A549 (cell line): ENCODE data around the gene GUCA2A. TPM values are rescaled to one million over a fixed set of nuclear protein-coding genes. Genes with fewer than 3 reads are reported as not detected.

ENCODE experiments used
- ATAC-seq, 2 experiments: fragments of 200-7000 bp in 1 of 2; fragments of >200 bp in 1 of 2; cut with Nextera tagmentation in 1 of 2; cut with Tn5 transposase in 1 of 2; 3 replicates each; pipeline versions ENCODE4 v1.8.0 to v1.9.1; 2018 to 2020; ENCODE audit warnings: mild to moderate bottlenecking in 1 of 2, moderate library complexity in 1 of 2
- CTCF ChIA-PET: fragments of 300-600 bp; sonication (Branson Sonifier 250); formaldehyde crosslinking; extraction: SDS; loops from one replicate; lab custom pipeline; 2021; ENCODE audit warnings: antibody characterized with exemption, inconsistent platforms; lab: Yijun Ruan, JAX
- POLR2A ChIA-PET: fragments of 350-600 bp; formaldehyde crosslinking; extraction: SDS; loops from one replicate; lab custom pipeline; 2021; ENCODE audit warnings: antibody characterized with exemption, inconsistent platforms; lab: Yijun Ruan, JAX
- DNase-seq, 2 experiments: peaks; one replicate each; pipeline versions ENCODE4 v3.0.0 to v3.0.0-alpha.2; 2011 to 2016; ENCODE audit warnings: low read depth in 1 of 2, low spot score in 1 of 2
- FAIRE-seq: peaks from 2 replicates; lab custom pipeline; 2011; peaks lifted over from hg19 to GRCh38; lab: Jason Lieb, UNC
- H3K27ac ChIP-seq, 2 experiments: fragments of >200 bp; sonication (Bioruptor Twin); formaldehyde crosslinking; 3 replicates each; pipeline ENCODE4 v1.5.1; 2016 to 2017
- H3K4me1 ChIP-seq: fragments of >200 bp; sonication (Bioruptor Twin); formaldehyde crosslinking; 3 replicates; pipeline ENCODE4 v1.6.1; 2016
- H3K4me2 ChIP-seq: fragments of >200 bp; sonication (Bioruptor Twin); formaldehyde crosslinking; 3 replicates; pipeline ENCODE4 v1.6.1; 2016
- H3K4me3 ChIP-seq: fragments of >200 bp; sonication (Bioruptor Twin); formaldehyde crosslinking; 3 replicates; pipeline ENCODE4 v1.5.1; 2016
- H3K9me3 ChIP-seq: fragments of >200 bp; sonication (Bioruptor Twin); formaldehyde crosslinking; 3 replicates; pipeline ENCODE4 v1.6.1; 2016
- BHLHE40 ChIP-seq: IDR thresholded peaks from 2 replicates; pipeline ENCODE4 v1.6.1; 2012; ENCODE audit warnings: low read depth, low read length, inconsistent platforms
- CBX2 ChIP-seq: fragments of 200-600 bp; sonication (generic); IDR thresholded peaks from 2 replicates; pipeline ENCODE4 v1.6.1; 2016; ENCODE audit warnings: low read depth, mild to moderate bottlenecking, borderline replicate concordance
- CHD2 ChIP-seq: fragments of 150-350 bp; IDR thresholded peaks from 2 replicates; pipeline ENCODE4 v1.6.1; 2014; ENCODE audit warnings: low read length; ENCODE audit not compliant: partially characterized antibody
- CHD4 ChIP-seq: fragments of 200-600 bp; sonication (generic); IDR thresholded peaks from 2 replicates; pipeline ENCODE4 v1.6.1; 2016; ENCODE audit warnings: antibody characterized with exemption, mild to moderate bottlenecking, borderline replicate concordance
- CTCF ChIP-seq: fragments of >200 bp; sonication (Bioruptor Twin); formaldehyde crosslinking; IDR thresholded peaks from 3 replicates; pipeline ENCODE4 v1.5.1; 2016
- EHMT2 ChIP-seq: fragments of 200-600 bp; sonication (generic); IDR thresholded peaks from 2 replicates; pipeline ENCODE4 v1.6.1; 2016; ENCODE audit warnings: antibody characterized with exemption, low read depth, mild to moderate bottlenecking, moderate library complexity
- ELK1 ChIP-seq: fragments of 150-350 bp; IDR thresholded peaks from 2 replicates; pipeline ENCODE4 v1.6.1; 2014; ENCODE audit warnings: low read depth, mild to moderate bottlenecking, low read length
- ESRRA ChIP-seq: fragments of 150-350 bp; IDR thresholded peaks from 2 replicates; pipeline ENCODE4 v1.6.1; 2014; ENCODE audit warnings: mild to moderate bottlenecking, low read length, borderline replicate concordance
- GATA3 ChIP-seq: IDR thresholded peaks from 2 replicates; pipeline ENCODE4 v1.6.1; 2012; ENCODE audit warnings: borderline replicate concordance
- HEYL ChIP-seq: fragments of 250-450 bp; sonication (Bioruptor Pico); IDR thresholded peaks from 2 replicates; pipeline ENCODE4 v1.8.0; 2021; ENCODE audit warnings: mild to moderate bottlenecking, moderate library complexity
- HOXA7 ChIP-seq: fragments of 250-450 bp; sonication (Bioruptor Pico); IDR thresholded peaks from 2 replicates; pipeline ENCODE4 v1.5.0; 2020; ENCODE audit warnings: mild to moderate bottlenecking, moderate library complexity
- HOXB13 ChIP-seq: fragments of 250-450 bp; sonication (Bioruptor Pico); IDR thresholded peaks from 2 replicates; pipeline ENCODE4 v1.5.0; 2020; ENCODE audit warnings: low read depth, mild to moderate bottlenecking, moderate library complexity
- HOXB5 ChIP-seq: fragments of 250-450 bp; sonication (Bioruptor Pico); IDR thresholded peaks from 2 replicates; pipeline ENCODE4 v1.5.0; 2020; ENCODE audit warnings: mild to moderate bottlenecking, moderate library complexity
- JUN ChIP-seq, 2 experiments: fragments of >200 bp; sonication (Bioruptor Twin); formaldehyde crosslinking; IDR thresholded peaks; 2 replicates in 1 of 2; 3 replicates in 1 of 2; pipeline ENCODE4 v1.6.1; 2016 to 2017
- JUNB ChIP-seq: fragments of >200 bp; sonication (Bioruptor Twin); formaldehyde crosslinking; IDR thresholded peaks from 2 replicates; pipeline ENCODE4 v1.6.1; 2016
- MAFK ChIP-seq: fragments of 450-650 bp; IDR thresholded peaks from 2 replicates; pipeline ENCODE4 v1.6.1; 2014; ENCODE audit not compliant: partially characterized antibody
- MAZ ChIP-seq: fragments of 150-350 bp; IDR thresholded peaks from 2 replicates; pipeline ENCODE4 v1.6.1; 2014; ENCODE audit warnings: antibody characterized with exemption, low read depth, low read length, borderline replicate concordance
- MYC ChIP-seq: IDR thresholded peaks from 2 replicates; pipeline ENCODE4 v1.6.1; 2012; ENCODE audit warnings: mild to moderate bottlenecking, inconsistent platforms, low read length, improper control_type of control experiment, borderline replicate concordance
- PBX3 ChIP-seq: IDR thresholded peaks from 2 replicates; pipeline ENCODE4 v1.6.1; 2012
- POLR2AphosphoS2 ChIP-seq: conservative IDR thresholded peaks from 2 replicates; pipeline ENCODE4 v1.6.1; 2012; ENCODE audit warnings: low read length, improper control_type of control experiment, inconsistent platforms
- RAD21 ChIP-seq, 2 experiments: fragments of >200 bp in 1 of 2; sonication (Bioruptor Twin) in 1 of 2; formaldehyde crosslinking in 1 of 2; IDR thresholded peaks in 1 of 2; conservative IDR thresholded peaks in 1 of 2; 2 replicates in 1 of 2; 3 replicates in 1 of 2; pipeline ENCODE4 v1.6.1; 2012 to 2018; ENCODE audit warnings: inconsistent platforms in 1 of 2
- RCOR1 ChIP-seq: fragments of 150-350 bp; IDR thresholded peaks from 2 replicates; pipeline ENCODE4 v1.6.1; 2014; ENCODE audit warnings: antibody characterized with exemption, low read length, low read depth
- RFX5 ChIP-seq: fragments of 450-650 bp; IDR thresholded peaks from 2 replicates; pipeline ENCODE4 v1.7.1; 2014; ENCODE audit warnings: antibody characterized with exemption, mild to moderate bottlenecking, moderate library complexity
- RNF2 ChIP-seq: fragments of 200-600 bp; sonication (generic); IDR thresholded peaks from 2 replicates; pipeline ENCODE4 v1.6.1; 2016; ENCODE audit warnings: low read depth, mild to moderate bottlenecking, antibody characterized with exemption, moderate library complexity, borderline replicate concordance
- TFCP2L1 ChIP-seq: fragments of 250-450 bp; sonication (Bioruptor Pico); IDR thresholded peaks from 2 replicates; pipeline ENCODE4 v1.5.0; 2021; ENCODE audit warnings: mild to moderate bottlenecking
- USF2 ChIP-seq: fragments of 450-650 bp; IDR thresholded peaks from 2 replicates; pipeline ENCODE4 v1.6.1; 2014; ENCODE audit warnings: antibody characterized with exemption
- WGBS: methylation state at CpG from one replicate; pipeline ENCODE4 v1.1.6; 2017; ENCODE audit errors: missing lambda C conversion rate; 5-methylcytosine and 5-hydroxymethylcytosine counted together
- polyA plus RNA-seq, 4 experiments: library from polyadenylated mRNA; depleted of rRNA in 3 of 4; stranded (reverse); fragments of >200 nt; fragmentation: RNase III in 1 of 4; extraction: RNeasy Plus Mini Kit Qiagen cat#74134 plus additional on column Dnase treatment in 1 of 4; gene quantifications; 2 replicates in 3 of 4; 3 replicates in 1 of 4; pipeline ENCODE4 v1.2.3, GENCODE V29; 2011 to 2017

The GUCA2A gene
- polyA plus RNA-seq, 2 of the 4 experiments (the other 2 are of a cell fraction): not detected

GRCh38 chr1:42198251-42198650 lies 33.7 kb upstream of the GUCA2A start:
- no peak overlapping the region for H3K27ac ChIP-seq
- POLR2A ChIA-PET: no interaction called here
- WGBS: 78% methylated on average over 5 of the region's 5 CpGs
- TF ChIP-seq PBX3 (no peak), RCOR1 (no peak), RFX5 (no peak)
- FAIRE-seq: no peak
- H3K9me3 ChIP-seq: no peaks in the 10 kb centered on the region
- DNase-seq: no peak
- ATAC-seq: no peak
- H3K4me3 ChIP-seq: no peak overlapping the region
- H3K4me1 ChIP-seq: no peaks in the 10 kb centered on the region
- no peak overlapping the region for H3K4me2 ChIP-seq
- CTCF ChIA-PET: interaction anchor here (1.0 kb wide), 2 partner anchors 25 to 51 kb away, joined by 3 read pairs; no protein-coding TSS in a partner anchor

- no peak for FAIRE-seq
- Histone ChIP-seq H3K4me1 (no peaks in the 10 kb centered on the region), H3K4me3 (no peak overlapping the region), H3K9me3 (no peaks in the 10 kb centered on the region), H3K27ac (no peak overlapping the region), H3K4me2 (no peak overlapping the region)
- ATAC-seq: no peak
- no peak for TF ChIP-seq JUN (IDR thresholded peaks at IDR 0.05)
- no peak for TF ChIP-seq PBX3
- no peak for TF ChIP-seq HEYL (CRISPR knock-in tag)
- no peak for TF ChIP-seq ESRRA
- no peak for TF ChIP-seq CTCF
- TF ChIP-seq HOXB5 (CRISPR knock-in tag): no peak
- no peak for TF ChIP-seq ELK1
- no peak for TF ChIP-seq MAFK
- no peak for TF ChIP-seq RNF2
- no peak for TF ChIP-seq RAD21 (conservative IDR thresholded peaks at IDR 0.05 in 1 of 2, IDR thresholded peaks at IDR 0.05 in 1 of 2)
- no peak for TF ChIP-seq HOXA7 (CRISPR knock-in tag)
- TF ChIP-seq CHD2: no peak
- TF ChIP-seq MAZ: no peak
- no peak for TF ChIP-seq CBX2
- no peak for TF ChIP-seq GATA3
- DNase-seq: no peak
- 100% methylated on average over 3 of the region's 3 CpGs for WGBS
- CTCF ChIA-PET: no interaction called here
- POLR2A ChIA-PET: no interaction called here
Observed at GRCh38 chr1:42195841-42196240, 31.3 kb upstream of the GUCA2A start.

GRCh38 chr1:42192106-42192505 lies 27.6 kb upstream of the GUCA2A start:
- WGBS: 92% methylated on average over 4 of the region's 4 CpGs
- POLR2A ChIA-PET: no interaction called here
- CTCF ChIA-PET: interaction anchor here (0.7 to 1.6 kb wide), 2 partner anchors 19 to 52 kb away, joined by 3 to 5 read pairs; no protein-coding TSS in a partner anchor

More at GRCh38 chr1:42192106-42192505, 27.6 kb upstream of the GUCA2A start:
- FAIRE-seq: no peak
- Histone ChIP-seq H3K4me1 (no peaks in the 10 kb centered on the region), H3K9me3 (no peaks in the 10 kb centered on the region), H3K4me2 (no peak overlapping the region), H3K4me3 (no peak overlapping the region), H3K27ac (no peak overlapping the region)
- TF ChIP-seq BHLHE40 (no peak), MYC (no peak), RAD21 (conservative IDR thresholded peaks at IDR 0.05 in 1 of 2, IDR thresholded peaks at IDR 0.05 in 1 of 2) (no peak), USF2 (no peak), EHMT2 (no peak), RNF2 (no peak), GATA3 (no peak), POLR2AphosphoS2 (no peak), HOXA7 (CRISPR knock-in tag) (no peak), JUNB (no peak), CHD2 (no peak), HOXB13 (CRISPR knock-in tag) (no peak), HEYL (CRISPR knock-in tag) (no peak), CHD4 (no peak), TFCP2L1 (no peak)
- no peak for DNase-seq
- ATAC-seq: no peak
